ENCODE data around the gene NKAIN2.

GRCh38 chr6:123805921-123806320 is 2.3 kb downstream of the NKAIN2 start:
- TF ChIP-seq CTCF (IDR thresholded peaks at IDR 0.05) (no peak), POLR2A (IDR thresholded peaks at IDR 0.05) (no peak)

Data from breast epithelium (tissue), 3 donors.